Spleen (tissue), 11 donors: Measurements from ENCODE around the gene NTNG1. TPM values are rescaled to one million over a fixed set of nuclear protein-coding genes. Genes with fewer than 3 reads are reported as not detected.
"Not testable (repeated sequence)": the region's sequence is repeated elsewhere in the genome, so short reads cannot be mapped to it uniquely, and the experiment has no call there.

Experiments
- DNase-seq: peaks from one replicate; pipeline ENCODE4 v3.0.0-alpha.2; 2020
- H3K27ac ChIP-seq, 8 donors: fragments of 200-600 bp; sonication (generic) in 7 of 8; 1 replicate in 4 of 8; 2 replicates in 4 of 8; pipeline versions ENCODE4 v1.5.0 to v1.8.0; 2016 to 2021; ENCODE audit warnings: inconsistent platforms in 4 of 8, mild to moderate bottlenecking in 4 of 8, moderate library complexity in 1 of 8
- H3K27me3 ChIP-seq, 7 donors: fragments of 200-600 bp; sonication (generic) in 6 of 7; replicated peaks in 1 of 7; 1 replicate in 4 of 7; 2 replicates in 3 of 7; pipeline versions ENCODE4 v1.5.0 to v1.8.0; 2016 to 2021; ENCODE audit warnings: inconsistent platforms in 3 of 7, mild to moderate bottlenecking in 1 of 7
- H3K36me3 ChIP-seq, 6 donors: fragments of 200-600 bp; sonication (generic) in 5 of 6; 1 replicate in 4 of 6; 2 replicates in 2 of 6; pipeline versions ENCODE4 v1.5.0 to v1.8.0; 2016 to 2021; ENCODE audit warnings: inconsistent platforms in 2 of 6
- H3K4me1 ChIP-seq, 6 donors: fragments of 200-600 bp; sonication (generic) in 5 of 6; 1 replicate in 3 of 6; 2 replicates in 3 of 6; pipeline versions ENCODE4 v1.5.0 to v1.8.0; 2016 to 2021; ENCODE audit warnings: inconsistent platforms in 3 of 6
- H3K4me3 ChIP-seq, 8 donors: fragments of 200-600 bp; sonication (generic) in 7 of 8; 1 replicate in 4 of 8; 2 replicates in 4 of 8; pipeline versions ENCODE4 v1.5.0 to v1.8.0; 2016 to 2021; ENCODE audit warnings: inconsistent platforms in 4 of 8, mild to moderate bottlenecking in 4 of 8, moderate library complexity in 2 of 8
- H3K9me3 ChIP-seq, 8 donors: fragments of 200-600 bp; sonication (generic) in 7 of 8; 1 replicate in 4 of 8; 2 replicates in 4 of 8; pipeline versions ENCODE4 v1.5.0 to v1.8.0; 2016 to 2021; ENCODE audit warnings: inconsistent platforms in 4 of 8
- CTCF ChIP-seq, 11 experiments: fragments of 200-600 bp in 7 of 11; fragments of 450-650 bp in 4 of 11; sonication (generic) in 4 of 11; IDR thresholded peaks in 8 of 11; conservative IDR thresholded peaks in 3 of 11; 1 replicate in 7 of 11; 2 replicates in 4 of 11; pipeline versions ENCODE4 v1.4.0 to v1.8.0; 2016 to 2021; ENCODE audit warnings: antibody characterized with exemption in 11 of 11, inconsistent platforms in 4 of 11, mild to moderate bottlenecking in 1 of 11
- POLR2A ChIP-seq, 3 donors: fragments of 450-650 bp; IDR thresholded peaks; one replicate each; pipeline ENCODE4 v1.5.1; 2017; ENCODE audit warnings: antibody characterized with exemption in 3 of 3, mild to moderate bottlenecking in 1 of 3
- POLR2AphosphoS5 ChIP-seq, 3 donors: sonication (generic); formaldehyde crosslinking; IDR thresholded peaks; one replicate each; pipeline ENCODE4 v1.5.1; 2017; ENCODE audit warnings: antibody characterized with exemption in 3 of 3
- WGBS, 5 donors: extraction: QIAGEN DNeasy Blood & Tissue Kit in 3 of 5; methylation state at CpG; one replicate each; pipeline versions ENCODE4 v1.1.5 to v1.1.7; 2013 to 2018; 5-methylcytosine and 5-hydroxymethylcytosine counted together
- intact Hi-C: fragments of 100-400 bp; cut with DNase I; formaldehyde crosslinking; loops from one replicate; pipeline ENCODE4 v1.15.0; 2023; ENCODE audit warnings: low total_unique reads
- polyA plus RNA-seq, 3 donors: library from polyadenylated mRNA; stranded (reverse); fragments of 200-250 nt; gene quantifications; one replicate each; pipeline ENCODE4 v1.2.1, GENCODE V29; 2013
- total RNA-seq, 7 donors: library from RNA; depleted of rRNA in 3 of 7; stranded (reverse); fragments of >200 nt in 3 of 7; fragmentation: NEBNext Ultra II Directional in 4 of 7; extraction: Animal tissue kit (Norgen Biotek cat#: 25700) in 4 of 7; gene quantifications; one replicate each; pipeline versions ENCODE4 v1.1.0 to v1.2.1, GENCODE V29; 2016 to 2021
- donor health status: healthy with polysubstance abuse.
- donor health status: DM: no; HTN: no; CAD: no; lungs with moderate emphysema.
- donor health status: DM: no; HTN: no; CAD: no.
- donor health status: Bipolar disorder and iron deficiency.
- donor health status: healthy.
- donor health status: DM: no; HTN: no; CAD: no.
- donor health status: DM: yes; HTN: yes; CAD: no.

The NTNG1 gene
- total and polyA plus RNA-seq, 10 donors: 0.11 to 2.0 (median 1.1) TPM

DNA sequence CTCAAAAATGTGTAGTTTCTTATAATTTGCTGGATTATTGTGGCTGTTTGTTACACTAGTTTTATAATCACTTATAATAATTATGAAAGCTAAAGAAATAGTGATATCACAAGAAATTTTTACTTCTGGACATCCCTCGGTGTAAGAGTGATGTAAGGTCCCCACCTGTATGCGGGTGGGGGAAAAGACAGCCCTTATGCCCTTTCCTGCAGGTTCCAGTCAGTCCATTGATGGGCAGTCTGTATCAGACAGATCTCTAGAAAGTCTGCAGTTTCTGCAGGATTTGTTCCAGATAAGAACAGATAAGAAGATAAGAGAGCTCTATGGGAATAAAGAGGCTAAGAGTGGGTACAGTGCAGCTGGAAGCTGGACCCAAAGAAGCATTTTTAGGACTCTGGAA lies 89.3 kb downstream of the NTNG1 start:
- WGBS, 5 donors: 75 to 87% (median 80%) methylated on average over 2 of the region's 2 CpGs
- H3K27ac ChIP-seq: no peak overlapping the region
- intact Hi-C loops: no loop called here

GRCh38 chr1:107231291-107231690 lies 90.5 kb downstream of the NTNG1 start:
- H3K27me3 ChIP-seq: no peaks in the 10 kb centered on the region
- no peak overlapping the region for H3K4me3 ChIP-seq
- TF ChIP-seq POLR2A (IDR thresholded peaks at IDR 0.05): no peak
- no peak for TF ChIP-seq POLR2AphosphoS5 (IDR thresholded peaks at IDR 0.05)
- no peak for TF ChIP-seq CTCF (IDR thresholded peaks at IDR 0.05 in 8 of 11, conservative IDR thresholded peaks at IDR 0.05 in 3 of 11)
- 80 to 91% (median 86%) methylated on average over 2 of the region's 2 CpGs for WGBS, 5 donors
- no peaks in the 10 kb centered on the region for H3K4me1 ChIP-seq
- H3K36me3 ChIP-seq: no peaks in the 10 kb centered on the region
- no peak for DNase-seq
- intact Hi-C loops: no loop called here
- H3K27ac ChIP-seq: no peak overlapping the region
- H3K9me3 ChIP-seq: peaks cover 0 to 10% (median 3%) of the 10 kb centered on the region in 8 donors

More for the DNA sequence above, 89.3 kb downstream of the NTNG1 start:
- TF ChIP-seq POLR2A (IDR thresholded peaks at IDR 0.05): no peak
- TF ChIP-seq CTCF (IDR thresholded peaks at IDR 0.05 in 8 of 11, conservative IDR thresholded peaks at IDR 0.05 in 3 of 11): no peak
- no peak for TF ChIP-seq POLR2AphosphoS5 (IDR thresholded peaks at IDR 0.05)
- no peaks in the 10 kb centered on the region for H3K4me1 ChIP-seq
- no peaks in the 10 kb centered on the region for H3K9me3 ChIP-seq
- H3K4me3 ChIP-seq: no peak overlapping the region
- no peaks in the 10 kb centered on the region for H3K27me3 ChIP-seq
- no peak for DNase-seq
- H3K36me3 ChIP-seq: no peaks in the 10 kb centered on the region

DNA sequence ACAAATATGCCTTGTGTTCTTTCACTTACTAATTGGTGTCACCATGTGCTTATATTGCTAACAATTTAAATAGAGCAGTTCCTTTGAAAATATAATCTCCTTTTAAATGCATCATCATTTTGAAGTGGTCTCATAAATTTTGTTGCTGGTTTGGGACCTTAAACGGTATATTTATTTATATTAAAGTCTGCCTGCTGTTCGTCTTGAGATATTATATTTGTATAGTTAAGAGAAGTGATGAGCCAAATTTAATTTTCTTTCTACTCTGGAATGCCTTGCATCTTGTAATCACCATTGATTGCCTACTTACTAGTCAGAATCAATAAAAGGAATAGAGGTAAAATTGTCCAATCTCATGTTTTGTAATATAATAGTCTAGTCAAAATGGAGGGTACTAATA lies 91.6 kb downstream of the NTNG1 start:
- intact Hi-C loops: no loop called here
- Histone ChIP-seq H3K27ac (no peak overlapping the region), H3K9me3 (peaks cover 0 to 21% (median 14%) of the 10 kb centered on the region in 8 donors), H3K27me3 (no peaks in the 10 kb centered on the region), H3K4me3 (no peak overlapping the region), H3K36me3 (no peaks in the 10 kb centered on the region), H3K4me1 (no peaks in the 10 kb centered on the region)
- TF ChIP-seq POLR2AphosphoS5 (IDR thresholded peaks at IDR 0.05) (no peak), CTCF (IDR thresholded peaks at IDR 0.05 in 8 of 11, conservative IDR thresholded peaks at IDR 0.05 in 3 of 11) (no peak), POLR2A (IDR thresholded peaks at IDR 0.05) (no peak)
- no peak for DNase-seq
- 78 to 87% (median 82%) methylated on average over 2 of the region's 2 CpGs for WGBS, 5 donors

DNA sequence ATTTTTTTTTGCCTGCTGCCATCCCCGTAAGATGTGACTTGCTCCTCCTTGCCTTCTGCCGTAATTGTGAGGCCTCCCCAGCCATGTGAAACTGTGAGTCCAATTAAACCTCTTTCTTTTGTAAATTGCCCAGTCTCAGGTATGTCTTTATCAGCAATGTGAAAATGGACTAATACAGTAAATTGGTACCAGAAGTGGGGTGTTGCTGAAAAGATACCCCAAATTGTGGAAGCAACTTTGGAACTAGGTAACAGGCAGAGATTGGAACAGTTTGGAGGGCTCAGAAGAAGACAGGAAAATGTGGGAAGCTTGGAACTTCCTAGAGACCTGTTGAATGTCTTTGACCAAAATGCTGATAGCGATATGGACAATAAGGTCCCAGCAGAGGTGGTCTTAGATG lies 95.9 kb downstream of the NTNG1 start:
- intact Hi-C loops, H3K27me3 ChIP-seq, DNase-seq, H3K4me1 ChIP-seq, H3K36me3 ChIP-seq, H3K4me3 ChIP-seq, H3K27ac ChIP-seq: not testable (repeated sequence)
- WGBS, 5 donors: 93 to 99% (median 95%) methylated on average over 3 of the region's 3 CpGs
- peaks cover 0 to 31% (median 22%) of the 10 kb centered on the region in 8 donors for H3K9me3 ChIP-seq

DNA sequence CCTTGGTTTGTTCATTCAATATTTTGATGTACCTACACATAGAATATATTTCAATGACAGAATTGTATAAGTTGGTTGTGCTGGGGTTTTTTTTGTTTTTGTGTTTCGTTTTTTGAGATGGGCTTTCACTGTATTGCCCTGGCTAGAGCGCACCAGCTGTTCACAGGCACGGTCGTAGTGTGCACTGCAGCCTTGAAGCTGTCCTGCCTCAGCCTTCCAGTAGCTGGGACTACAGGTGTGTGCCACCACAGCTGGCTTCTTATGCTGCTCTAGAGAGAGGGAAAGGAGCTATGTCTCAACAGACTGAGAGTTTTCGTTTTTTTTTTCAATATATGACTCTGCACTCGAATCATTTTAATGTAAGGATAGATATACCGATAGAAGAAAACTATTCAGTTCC lies 102.6 kb downstream of the NTNG1 start:
- no peak for TF ChIP-seq POLR2AphosphoS5 (IDR thresholded peaks at IDR 0.05)
- H3K9me3 ChIP-seq: peaks cover 0 to 2% (median 0%) of the 10 kb centered on the region in 8 donors
- no peaks in the 10 kb centered on the region for H3K36me3 ChIP-seq
- H3K27me3 ChIP-seq: no peaks in the 10 kb centered on the region
- no peak overlapping the region for H3K27ac ChIP-seq
- intact Hi-C loops: no loop called here
- no peak for DNase-seq
- no peak overlapping the region for H3K4me3 ChIP-seq
- no peaks in the 10 kb centered on the region for H3K4me1 ChIP-seq
- 83 to 87% (median 87%) methylated on average over 7 of the region's 7 CpGs for WGBS, 5 donors
